Urinary bladder (tissue), 4 donors: ENCODE measurements around the gene ORC6. TPM values are rescaled to one million over a fixed set of nuclear protein-coding genes. Genes with fewer than 3 reads are reported as not detected.

Experiments used
- DNase-seq: peaks from one replicate; pipeline ENCODE4 v3.0.0-alpha.2; 2015; ENCODE audit errors: extremely low spot score
- H3K27ac ChIP-seq: one replicate; pipeline ENCODE4 v1.5.1; 2013; ENCODE audit warnings: low read depth, mild to moderate bottlenecking, moderate library complexity
- H3K36me3 ChIP-seq: one replicate; pipeline ENCODE4 v1.6.1; 2013; ENCODE audit warnings: mild to moderate bottlenecking, moderate library complexity; ENCODE audit not compliant: insufficient read depth
- H3K4me1 ChIP-seq: one replicate; pipeline ENCODE4 v1.6.1; 2013; ENCODE audit warnings: mild to moderate bottlenecking, moderate library complexity; ENCODE audit not compliant: insufficient read depth
- H3K4me3 ChIP-seq: one replicate; pipeline ENCODE4 v1.5.1; 2013; ENCODE audit warnings: low read depth, low read length
- WGBS: extraction: QIAGEN DNeasy Blood & Tissue Kit; methylation state at CpG from one replicate; pipeline ENCODE4 v1.1.7; 2013; 5-methylcytosine and 5-hydroxymethylcytosine counted together
- polyA plus RNA-seq: library from polyadenylated mRNA; stranded (reverse); fragments of 200-250 nt; gene quantifications from one replicate; pipeline ENCODE4 v1.2.3, GENCODE V29; 2013
- total RNA-seq: library from RNA; depleted of rRNA; stranded (reverse); fragments of >200 nt; gene quantifications from one replicate; pipeline ENCODE4 v1.2.3, GENCODE V29; 2014
- donor health status: healthy with polysubstance abuse.
- donor health status: healthy.

The ORC6 gene
- total and polyA plus RNA-seq, 2 donors, result 0.77 to 10.1 TPM

DNA sequence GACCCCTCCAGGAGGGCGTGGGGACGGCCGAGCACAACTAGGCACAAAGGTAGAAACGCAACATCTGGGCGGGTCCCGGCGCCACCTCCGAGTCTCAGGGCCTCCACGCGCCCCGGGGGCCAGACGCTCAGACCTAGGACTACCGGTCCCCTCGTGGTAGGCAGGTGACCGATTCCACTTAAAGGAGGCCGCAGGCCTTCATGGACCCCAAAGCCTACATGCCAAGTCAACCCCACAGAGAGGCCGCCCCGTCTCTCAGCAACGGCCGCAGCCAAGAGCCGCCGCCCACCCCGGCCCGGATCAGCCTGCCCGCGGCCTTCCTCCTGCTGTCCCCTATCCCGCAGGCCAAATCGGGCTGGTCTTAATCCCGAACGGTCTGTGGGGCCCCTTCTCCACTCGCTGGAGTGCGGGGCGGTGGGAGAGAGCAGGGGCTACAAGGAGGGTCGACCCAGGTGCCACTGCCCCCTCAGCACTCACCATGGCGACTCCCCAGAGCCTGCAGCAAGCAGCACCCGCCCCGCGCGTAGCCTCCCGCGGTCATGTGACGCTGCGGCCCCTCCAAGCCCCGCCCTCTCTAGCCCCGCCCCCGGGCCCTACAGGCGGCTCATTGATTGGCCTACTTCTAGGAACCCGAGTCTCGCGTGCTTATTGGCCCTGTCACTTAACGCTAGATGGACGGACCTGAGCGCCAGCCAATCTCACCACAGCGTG is 650 bp upstream of the ORC6 start, which contains the start of gene VPS35:
VPS35 (minus strand) TSS at position 525 of the 711 bp plus-strand sequence; CDS start at position 480, 45 bp downstream.
- no peaks in the 10 kb centered on the region for H3K36me3 ChIP-seq
- H3K27ac ChIP-seq, result peak within 1 kb of the TSS; percentile 97
- under 1% methylated on average over 54 of the region's 54 CpGs for WGBS
- peaks cover 3% of the 10 kb centered on the region for H3K4me1 ChIP-seq
- H3K4me3 ChIP-seq, result peak within 1 kb of the TSS; percentile 82
- peak; percentile 97 for DNase-seq

DNA sequence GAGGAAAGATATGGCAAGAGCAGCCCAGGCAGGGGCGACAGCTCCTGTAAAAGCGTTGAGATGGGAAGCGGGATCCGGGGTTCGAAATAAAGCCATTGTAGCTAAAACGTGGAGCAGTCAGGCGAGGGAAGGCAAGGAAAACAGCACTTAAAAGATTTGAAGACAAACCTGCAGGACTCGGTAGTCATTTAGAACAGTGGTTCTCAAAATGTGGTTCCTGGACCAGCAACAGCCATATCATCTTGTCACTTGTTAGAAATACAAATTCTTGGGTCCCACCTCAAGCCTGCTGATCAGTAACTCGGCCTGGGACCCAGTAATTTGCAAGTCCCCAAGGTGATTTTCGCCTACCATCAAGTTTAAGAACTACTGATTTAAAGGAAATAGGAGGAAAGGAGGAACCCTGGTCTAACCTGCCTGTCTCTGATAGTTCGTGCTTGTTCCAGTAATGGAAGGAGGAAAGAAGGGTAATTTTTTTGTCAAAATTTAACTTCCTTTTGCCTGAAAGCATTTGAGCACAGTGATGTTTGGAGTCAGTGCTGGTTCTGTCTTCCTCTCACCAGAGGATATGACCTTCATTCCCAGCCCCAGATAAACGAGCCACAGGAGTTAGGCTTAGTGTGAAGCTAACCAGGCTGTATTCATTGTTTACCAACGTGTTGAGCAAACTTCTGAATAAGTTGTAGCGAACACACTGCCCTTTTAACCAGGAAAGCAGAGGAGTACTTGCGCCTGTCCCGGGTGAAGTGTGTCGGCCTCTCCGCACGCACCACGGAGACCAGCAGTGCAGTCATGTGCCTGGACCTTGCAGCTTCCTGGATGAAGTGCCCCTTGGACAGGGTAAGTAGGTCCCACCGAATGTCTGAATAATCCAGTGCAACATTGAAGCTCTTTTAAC is 1.1 kb downstream of the ORC6 start:
- 10% methylated on average over 21 of the region's 21 CpGs for WGBS
- Histone ChIP-seq H3K4me3 (no peak overlapping the region), H3K36me3 (no peaks in the 10 kb centered on the region), H3K4me1 (peaks cover 3% of the 10 kb centered on the region), H3K27ac (no peak overlapping the region)
- DNase-seq, result no peak

DNA sequence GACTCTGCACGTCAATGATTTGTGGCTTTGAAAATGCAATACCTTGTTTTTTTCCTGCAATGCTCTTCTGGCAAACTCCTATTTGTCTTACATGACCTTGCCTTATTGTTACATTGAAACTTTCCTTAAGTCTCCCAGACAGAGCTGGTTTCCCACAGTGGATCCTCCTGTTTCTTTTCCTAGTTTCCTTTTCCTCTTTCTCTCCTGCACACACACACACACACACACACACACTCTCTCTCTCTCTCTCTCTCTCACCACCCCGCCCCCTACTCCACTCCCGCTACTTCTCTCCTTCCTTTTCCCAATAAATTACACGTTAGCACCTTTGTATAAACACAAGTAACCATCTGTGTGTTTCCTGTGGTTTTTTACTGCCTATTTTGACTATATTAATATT is 2.3 kb downstream of the ORC6 start:
- Histone ChIP-seq H3K36me3 (no peaks in the 10 kb centered on the region), H3K27ac (no peak overlapping the region), H3K4me3 (no peak overlapping the region), H3K4me1 (peaks cover 2% of the 10 kb centered on the region)
- 72% methylated on average over 4 of the region's 4 CpGs for WGBS
- no peak for DNase-seq

DNA sequence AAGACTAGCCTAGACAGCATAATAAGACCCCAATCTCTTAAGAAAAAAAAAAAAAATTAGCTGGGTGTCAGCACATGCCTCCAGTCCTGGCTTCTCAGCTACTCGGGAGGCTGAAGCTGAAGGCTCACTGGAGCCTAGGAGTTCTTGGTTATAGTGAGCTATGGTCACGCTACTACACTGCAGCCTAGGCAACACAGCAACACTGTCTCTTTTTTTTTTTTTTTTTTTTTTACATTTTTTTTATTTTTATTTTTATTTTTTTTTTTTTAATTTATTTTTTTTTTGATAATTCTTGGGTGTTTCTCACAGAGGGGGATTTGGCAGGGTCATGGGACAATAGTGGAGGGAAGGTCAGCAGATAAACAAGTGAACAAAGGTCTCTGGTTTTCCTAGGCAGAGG is 4.1 kb downstream of the ORC6 start:
- WGBS, result 91% methylated on average over 2 of the region's 2 CpGs

DNA sequence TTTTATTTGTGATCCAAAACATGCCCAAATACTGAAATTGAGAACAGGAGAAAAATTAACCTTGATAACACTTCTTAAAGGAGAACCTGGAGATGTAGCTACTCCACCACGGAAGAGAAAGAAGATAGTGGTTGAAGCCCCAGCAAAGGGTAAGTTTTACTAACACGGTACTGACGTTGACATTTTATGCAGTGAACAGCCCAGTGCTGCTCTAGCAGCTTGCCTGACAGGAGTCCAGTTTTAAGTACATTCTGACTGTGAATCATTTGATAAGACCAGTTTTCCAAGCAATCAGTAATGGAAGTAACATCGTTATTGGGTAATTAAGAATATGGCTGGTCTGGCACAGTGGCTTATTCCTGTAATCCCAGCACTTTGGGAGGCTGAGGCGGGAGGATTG is 6.5 kb downstream of the ORC6 start:
- 94% methylated on average over 5 of the region's 5 CpGs for WGBS
- H3K36me3 ChIP-seq, result no peaks in the 10 kb centered on the region

More for the DNA sequence above, 4.1 kb downstream of the ORC6 start:
- Histone ChIP-seq H3K36me3 (no peaks in the 10 kb centered on the region), H3K4me3 (no peak overlapping the region), H3K27ac (no peak overlapping the region), H3K4me1 (no peaks in the 10 kb centered on the region)
- DNase-seq, result no peak

DNA sequence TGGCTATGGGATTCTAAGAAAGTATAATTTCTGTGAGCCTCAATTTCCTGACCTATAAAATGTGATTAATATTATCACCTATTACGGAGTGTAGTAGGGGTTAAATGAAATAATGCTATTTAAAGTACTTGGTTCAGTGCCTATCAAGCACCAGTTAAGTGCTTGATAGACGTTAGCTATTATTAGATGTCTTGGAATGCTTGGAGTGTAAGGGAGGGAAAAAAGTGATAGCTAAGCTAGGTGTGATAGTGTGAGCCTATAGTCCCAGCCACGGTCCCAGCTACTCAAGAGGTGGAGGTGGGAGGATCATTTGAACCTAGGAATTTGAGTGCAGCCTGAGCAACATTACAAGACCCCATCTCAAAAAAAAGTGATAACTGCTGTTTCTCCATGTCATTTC is 7.5 kb downstream of the ORC6 start:
- H3K4me3 ChIP-seq, result no peak overlapping the region
- no peak for DNase-seq
- no peak overlapping the region for H3K27ac ChIP-seq
- WGBS, result 78% methylated on average over 3 of the region's 3 CpGs
- no peaks in the 10 kb centered on the region for H3K4me1 ChIP-seq
- H3K36me3 ChIP-seq, result no peaks in the 10 kb centered on the region

More for the DNA sequence above, 6.5 kb downstream of the ORC6 start:
- DNase-seq, result no peak
- Histone ChIP-seq H3K4me3 (no peak overlapping the region), H3K4me1 (no peaks in the 10 kb centered on the region), H3K27ac (no peak overlapping the region)

DNA sequence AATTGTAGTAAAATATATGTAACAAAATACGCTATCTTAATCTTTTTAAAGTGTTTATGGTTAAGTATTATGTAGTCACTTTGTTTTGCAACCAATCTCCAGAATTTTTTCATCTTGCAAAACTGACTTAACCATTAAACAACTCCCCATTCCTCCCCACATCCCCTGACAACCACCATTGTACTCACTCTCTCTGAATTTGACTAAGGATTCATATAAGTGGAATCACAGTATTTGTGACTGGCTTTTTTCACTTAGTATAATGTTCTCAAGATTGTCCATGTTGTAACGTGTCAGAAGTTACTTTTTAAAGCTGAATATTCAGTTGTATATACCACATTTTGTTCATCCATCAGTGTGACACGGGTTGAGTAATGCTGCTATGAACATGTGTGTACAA is 10.6 kb downstream of the ORC6 start:
- Histone ChIP-seq H3K4me3 (no peak overlapping the region), H3K4me1 (no peaks in the 10 kb centered on the region)
- whole genome bisulfite sequencing, result 97% methylated on average over 3 of the region's 3 CpGs

DNA sequence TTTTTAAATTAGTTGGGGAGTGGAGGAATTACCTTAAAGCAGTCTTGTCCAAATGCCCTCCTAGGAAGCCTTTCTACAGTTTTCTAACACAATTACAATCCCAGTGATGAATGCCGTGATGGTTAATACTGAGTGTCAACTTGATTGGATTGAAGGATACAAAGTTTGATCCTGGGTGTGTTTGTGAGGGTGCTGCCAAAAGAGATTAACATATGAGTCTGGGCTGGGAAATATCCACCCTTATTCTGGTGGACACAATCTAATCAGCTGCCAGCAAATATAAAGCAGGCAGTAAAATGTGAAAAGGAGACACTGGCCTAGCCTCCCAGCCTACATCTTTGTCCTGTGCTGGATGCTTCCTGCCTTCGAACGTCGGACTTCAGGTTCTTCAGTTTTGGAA is 12.2 kb downstream of the ORC6 start:
- 82% methylated on average over 4 of the region's 4 CpGs for WGBS
- no peak for DNase-seq

More for the DNA sequence above, 10.6 kb downstream of the ORC6 start:
- DNase-seq, result no peak
- H3K27ac ChIP-seq, result no peak overlapping the region
- H3K36me3 ChIP-seq, result no peaks in the 10 kb centered on the region

DNA sequence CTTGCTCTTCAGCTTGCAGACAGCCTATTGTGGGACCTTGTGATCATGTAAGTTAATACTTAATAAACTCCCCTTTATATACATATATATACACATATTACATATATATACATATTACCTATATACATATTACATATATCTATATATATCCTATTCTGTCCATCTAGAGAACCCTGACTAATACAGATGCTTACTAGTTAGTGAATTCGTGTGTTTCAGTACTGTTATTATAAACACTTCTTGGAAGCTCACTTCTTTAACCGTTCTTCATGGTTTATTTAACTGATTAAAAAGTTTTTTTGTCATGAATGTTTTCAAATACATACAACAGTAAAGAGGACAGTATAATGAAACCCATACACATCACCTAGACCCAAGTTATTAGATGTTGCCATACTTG is 12.6 kb downstream of the ORC6 start:
- no peak for DNase-seq
- no peaks in the 10 kb centered on the region for H3K4me1 ChIP-seq
- no peak overlapping the region for H3K4me3 ChIP-seq
- H3K27ac ChIP-seq, result no peak overlapping the region
- WGBS, result 67% methylated on average over 2 of the region's 2 CpGs
- no peaks in the 10 kb centered on the region for H3K36me3 ChIP-seq

More for the DNA sequence above, 12.2 kb downstream of the ORC6 start:
- Histone ChIP-seq H3K36me3 (no peaks in the 10 kb centered on the region), H3K27ac (no peak overlapping the region), H3K4me1 (no peaks in the 10 kb centered on the region), H3K4me3 (no peak overlapping the region)

DNA sequence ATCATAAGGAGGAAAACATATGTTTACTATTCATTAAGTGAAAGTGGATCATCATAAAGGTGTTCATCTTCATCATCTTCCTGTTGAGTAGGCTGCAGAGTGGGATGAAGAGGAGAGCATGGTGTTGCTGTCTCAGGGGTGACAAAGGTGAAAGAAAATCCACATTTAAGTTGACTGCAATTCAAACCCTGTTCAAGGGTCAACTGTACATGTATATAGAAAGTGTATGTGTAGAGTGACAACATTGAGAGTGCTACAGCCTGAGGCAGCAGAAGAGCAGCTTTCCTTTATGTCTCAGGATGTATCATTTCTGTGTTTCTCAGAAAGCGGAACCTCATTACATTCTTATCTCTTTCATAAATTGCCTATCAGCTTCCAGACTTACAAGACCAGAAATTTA is 17.2 kb downstream of the ORC6 start:
- no peaks in the 10 kb centered on the region for H3K36me3 ChIP-seq
- H3K4me3 ChIP-seq, result no peak overlapping the region
- 0% methylated on average over 1 of the region's 1 CpG for WGBS
- H3K4me1 ChIP-seq, result no peaks in the 10 kb centered on the region
- no peak for DNase-seq
- H3K27ac ChIP-seq, result no peak overlapping the region

DNA sequence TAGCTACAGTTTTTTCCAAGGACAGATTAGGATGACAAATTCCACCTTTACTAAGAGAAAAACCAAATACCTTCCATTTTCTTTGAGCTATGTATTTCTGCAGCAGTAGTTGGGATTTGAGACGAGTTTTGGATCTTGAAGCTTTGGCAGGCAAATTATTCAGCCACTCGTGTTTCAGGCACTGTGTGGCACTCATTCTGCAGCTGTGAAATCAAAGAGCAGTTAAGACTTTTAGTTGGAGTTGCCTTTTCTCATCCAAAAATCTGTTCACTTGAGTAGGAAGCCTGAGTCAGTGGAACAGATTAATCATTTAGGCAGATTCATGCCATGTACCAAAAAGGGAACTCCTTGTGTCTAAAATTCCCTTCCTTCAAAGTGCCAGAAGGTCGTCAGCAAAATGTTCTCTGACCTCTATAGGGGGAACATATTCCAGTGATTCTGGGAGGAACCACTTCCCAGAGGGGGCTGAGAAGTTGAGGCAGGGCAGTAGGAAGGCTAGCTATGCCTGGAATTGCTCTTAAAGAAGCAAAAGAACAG is 20.1 kb downstream of the ORC6 start:
- Histone ChIP-seq H3K4me1 (no peaks in the 10 kb centered on the region), H3K36me3 (no peaks in the 10 kb centered on the region), H3K4me3 (no peak overlapping the region), H3K27ac (no peak overlapping the region)
- WGBS, result 43% methylated on average over 3 of the region's 3 CpGs
- DNase-seq, result no peak

DNA sequence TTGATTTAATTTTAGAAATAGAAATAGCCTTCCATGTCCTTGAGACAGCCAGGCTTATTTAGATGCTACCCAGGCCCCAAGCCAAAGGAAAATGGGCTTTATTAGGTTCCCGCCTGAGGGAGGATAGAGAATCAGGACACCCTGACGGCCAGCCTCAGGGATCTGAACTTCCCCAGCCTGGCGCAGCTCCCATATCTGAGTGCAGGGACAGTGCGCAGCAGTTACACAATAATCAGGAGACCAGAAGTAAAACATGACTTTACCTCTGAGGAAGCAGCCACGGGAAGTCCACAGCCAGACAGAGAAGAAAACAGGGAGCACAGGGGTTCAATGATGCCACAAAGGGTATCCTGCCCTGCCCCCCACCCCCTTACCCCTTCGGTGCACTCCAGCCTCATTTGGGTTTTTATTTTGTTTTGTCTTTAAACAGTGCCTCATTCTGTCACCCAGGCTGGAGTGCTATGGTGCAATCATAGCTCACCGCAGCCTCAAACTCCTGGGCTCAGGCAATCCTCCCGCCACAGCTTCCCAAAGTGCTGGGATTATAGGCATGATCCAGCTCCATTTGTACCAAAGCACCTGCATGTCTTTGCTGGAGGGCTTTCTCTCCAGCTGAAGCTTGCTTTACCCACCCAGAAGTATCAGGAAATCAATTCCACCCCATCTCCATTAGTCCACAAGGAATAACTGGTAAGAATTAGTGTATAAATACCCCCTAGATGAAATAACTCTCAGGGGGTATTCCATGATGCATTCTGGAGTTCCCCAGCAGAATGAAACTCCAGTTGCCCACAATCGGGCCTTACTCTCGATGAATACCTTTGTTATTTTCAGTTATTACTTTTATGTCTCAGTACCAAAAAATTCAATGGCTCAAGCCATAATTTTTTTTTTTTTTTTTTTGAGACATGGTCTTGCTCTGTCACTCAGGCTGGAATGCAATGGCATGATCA is 21.9 kb downstream of the ORC6 start:
- Histone ChIP-seq H3K4me1 (no peaks in the 10 kb centered on the region), H3K36me3 (no peaks in the 10 kb centered on the region), H3K27ac (no peak overlapping the region), H3K4me3 (no peak overlapping the region)
- WGBS, result 70% methylated on average over 10 of the region's 10 CpGs
- DNase-seq, result no peak

DNA sequence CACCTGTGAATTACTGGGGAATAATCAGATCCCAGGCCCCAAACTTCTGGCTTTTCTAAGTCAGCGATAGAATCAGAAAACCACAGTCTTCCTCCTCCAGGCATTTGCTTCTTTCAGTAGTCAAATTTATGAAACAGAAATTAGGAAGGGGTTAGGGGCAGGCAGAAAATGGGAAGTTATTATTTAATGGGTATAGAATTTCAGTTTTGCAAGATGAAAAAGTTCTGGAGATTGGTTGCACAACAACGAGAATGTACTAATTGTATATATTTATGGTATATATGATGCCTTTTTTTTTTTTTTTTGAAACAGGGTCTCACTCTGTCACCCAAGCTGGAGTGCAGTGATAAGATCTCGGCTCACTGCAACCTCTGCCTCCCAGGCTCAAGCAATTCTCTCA is 23.5 kb downstream of the ORC6 start:
- no peak overlapping the region for H3K27ac ChIP-seq
- no peaks in the 10 kb centered on the region for H3K36me3 ChIP-seq
- no peaks in the 10 kb centered on the region for H3K4me1 ChIP-seq
- H3K4me3 ChIP-seq, result no peak overlapping the region
- 72% methylated on average over 3 of the region's 3 CpGs for WGBS
- DNase-seq, result no peak
